DND-41 (cell line): ENCODE measurements around the gene GALNTL6.

ENCODE experiments used
- ATAC-seq: fragments of 200-7000 bp; cut with Tn5 transposase; 3 replicates; pipeline ENCODE4 v1.9.1; 2021; ENCODE audit warnings: low read depth; ENCODE audit not compliant: insufficient read depth
- DNase-seq: peaks from one replicate; pipeline ENCODE4 v3.0.0-alpha.2; 2020
- H2AFZ ChIP-seq: 2 replicates; pipeline ENCODE4 v1.6.0; 2012; ENCODE audit warnings: low read depth, low read length
- H3K27ac ChIP-seq: 2 replicates; pipeline ENCODE4 v1.5.1; 2012; ENCODE audit warnings: low read length, inconsistent platforms
- H3K27me3 ChIP-seq: fragments of 200-600 bp; sonication (generic); 2 replicates; pipeline ENCODE4 v1.6.0; 2012; ENCODE audit warnings: low read length, mild to moderate bottlenecking, inconsistent platforms; ENCODE audit not compliant: insufficient read depth, poor library complexity
- H3K36me3 ChIP-seq: 2 replicates; pipeline ENCODE4 v1.5.1; 2012; ENCODE audit warnings: low read length, inconsistent platforms; ENCODE audit not compliant: insufficient read depth
- H3K4me1 ChIP-seq: 2 replicates; pipeline ENCODE4 v1.5.1; 2012; ENCODE audit warnings: mild to moderate bottlenecking, low read length; ENCODE audit not compliant: insufficient read depth
- H3K4me2 ChIP-seq: 2 replicates; pipeline ENCODE4 v1.6.0; 2012; ENCODE audit warnings: mild to moderate bottlenecking, moderate library complexity, low read length, inconsistent platforms; ENCODE audit not compliant: insufficient read depth
- H3K4me3 ChIP-seq, 2 experiments: fragments of 200-600 bp in 1 of 2; shearing (Covaris generic) in 1 of 2; 2 replicates each; pipeline ENCODE4 v1.5.1; 2012 to 2016; ENCODE audit warnings: inconsistent platforms in 2 of 2, low read length in 2 of 2, mild to moderate bottlenecking in 2 of 2, low read depth in 1 of 2, moderate library complexity in 1 of 2
- H3K79me2 ChIP-seq: 2 replicates; pipeline ENCODE4 v1.6.0; 2012; ENCODE audit warnings: low read length, inconsistent platforms; ENCODE audit not compliant: insufficient read depth
- H3K9ac ChIP-seq: 2 replicates; pipeline ENCODE4 v1.6.0; 2012; ENCODE audit warnings: low read depth, mild to moderate bottlenecking, inconsistent platforms, low read length, moderate library complexity
- H3K9me3 ChIP-seq: 2 replicates; pipeline ENCODE4 v1.5.1; 2012; ENCODE audit warnings: low read length, moderate library complexity, mild to moderate bottlenecking, inconsistent platforms; ENCODE audit not compliant: insufficient read depth, severe bottlenecking
- H4K20me1 ChIP-seq: 2 replicates; pipeline ENCODE4 v1.6.0; 2012; ENCODE audit warnings: low read length; ENCODE audit not compliant: insufficient read depth
- EZH2 ChIP-seq: IDR thresholded peaks from 3 replicates; pipeline ENCODE4 v1.6.1; 2012; ENCODE audit warnings: borderline replicate concordance, low read depth, mild to moderate bottlenecking, moderate library complexity, low read length, inconsistent platforms; ENCODE audit not compliant: severe bottlenecking
- TF ChIP-seq, protein P1 (sequence below): IDR thresholded peaks from 2 replicates; pipeline ENCODE4 v1.5.1; 2012; ENCODE audit warnings: borderline replicate concordance, low read length, moderate library complexity, mild to moderate bottlenecking; ENCODE audit not compliant: poor library complexity, severe bottlenecking; ENCODE audit errors: extremely low read depth

Gene GALNTL6

DNA sequence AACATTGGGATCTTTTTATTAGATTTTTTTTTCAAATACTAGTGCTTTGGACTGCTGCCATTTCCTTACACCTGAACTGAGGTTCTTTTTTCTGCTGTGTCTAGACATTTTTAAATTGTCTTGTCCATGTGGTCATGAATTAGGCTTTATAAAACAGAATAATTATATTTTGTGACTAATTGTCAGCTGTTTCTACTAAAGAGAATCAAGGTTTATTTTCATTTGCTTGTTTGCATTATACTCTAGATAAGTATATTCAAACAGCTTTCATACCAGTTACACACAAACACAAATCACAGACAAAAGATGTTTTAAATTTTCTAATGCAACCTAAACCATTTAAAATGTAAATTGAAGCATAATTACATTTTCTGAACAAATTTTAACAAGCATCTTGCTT is 194.7 kb downstream of the GALNTL6 start:
- Histone ChIP-seq H3K27me3 (no peaks in the 10 kb centered on the region), H3K4me2 (no peak overlapping the region), H2AFZ (no peak overlapping the region), H3K79me2 (no peaks in the 10 kb centered on the region), H4K20me1 (no peaks in the 10 kb centered on the region), H3K27ac (no peak overlapping the region), H3K4me1 (peaks cover 6% of the 10 kb centered on the region; the same call in 1 of the 2 replicates), H3K4me3 (no peak overlapping the region), H3K9ac (no peak overlapping the region), H3K9me3 (no peaks in the 10 kb centered on the region), H3K36me3 (no peaks in the 10 kb centered on the region)
- no peak for DNase-seq
- ATAC-seq: no peak
- no peak for TF ChIP-seq EZH2
- TF ChIP-seq, protein P1, sequence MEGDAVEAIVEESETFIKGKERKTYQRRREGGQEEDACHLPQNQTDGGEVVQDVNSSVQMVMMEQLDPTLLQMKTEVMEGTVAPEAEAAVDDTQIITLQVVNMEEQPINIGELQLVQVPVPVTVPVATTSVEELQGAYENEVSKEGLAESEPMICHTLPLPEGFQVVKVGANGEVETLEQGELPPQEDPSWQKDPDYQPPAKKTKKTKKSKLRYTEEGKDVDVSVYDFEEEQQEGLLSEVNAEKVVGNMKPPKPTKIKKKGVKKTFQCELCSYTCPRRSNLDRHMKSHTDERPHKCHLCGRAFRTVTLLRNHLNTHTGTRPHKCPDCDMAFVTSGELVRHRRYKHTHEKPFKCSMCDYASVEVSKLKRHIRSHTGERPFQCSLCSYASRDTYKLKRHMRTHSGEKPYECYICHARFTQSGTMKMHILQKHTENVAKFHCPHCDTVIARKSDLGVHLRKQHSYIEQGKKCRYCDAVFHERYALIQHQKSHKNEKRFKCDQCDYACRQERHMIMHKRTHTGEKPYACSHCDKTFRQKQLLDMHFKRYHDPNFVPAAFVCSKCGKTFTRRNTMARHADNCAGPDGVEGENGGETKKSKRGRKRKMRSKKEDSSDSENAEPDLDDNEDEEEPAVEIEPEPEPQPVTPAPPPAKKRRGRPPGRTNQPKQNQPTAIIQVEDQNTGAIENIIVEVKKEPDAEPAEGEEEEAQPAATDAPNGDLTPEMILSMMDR: no peak

DNA sequence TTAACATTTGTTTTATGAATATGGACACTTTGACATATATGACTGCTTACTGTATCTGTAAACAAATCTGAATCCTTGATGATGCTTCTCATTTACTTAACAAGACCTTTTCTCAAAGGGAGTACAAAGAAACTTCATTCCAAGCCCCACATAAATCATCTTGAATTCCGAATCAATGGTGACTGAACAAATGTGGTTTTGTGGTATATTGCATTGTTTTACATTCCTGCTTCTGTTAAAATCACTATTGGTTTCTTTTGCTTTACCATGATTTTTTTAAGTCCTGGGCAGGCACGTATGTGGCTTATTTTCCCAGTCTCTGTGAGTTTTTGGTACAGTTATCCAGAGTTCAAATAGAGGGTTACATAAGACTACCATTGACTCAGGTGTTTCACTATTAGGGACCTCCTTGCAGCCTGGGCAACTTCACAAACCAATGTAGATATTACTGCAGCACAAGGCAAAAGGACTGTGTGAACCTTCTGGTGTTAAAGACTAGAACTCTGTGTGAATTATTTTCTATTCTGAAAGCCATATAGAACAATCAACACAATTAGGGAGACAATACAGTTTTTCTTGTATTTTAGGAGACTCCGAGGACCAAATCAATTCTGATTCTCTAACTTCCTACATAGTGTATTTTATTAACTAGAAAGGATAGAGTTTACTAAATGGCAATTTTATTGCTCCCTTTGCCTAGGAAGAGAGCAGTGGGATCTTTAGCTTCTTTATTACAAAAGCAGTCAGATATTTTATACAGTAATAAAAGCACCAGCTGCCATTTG is 196.4 kb downstream of the GALNTL6 start:
- no peaks in the 10 kb centered on the region for H3K27me3 ChIP-seq

DNA sequence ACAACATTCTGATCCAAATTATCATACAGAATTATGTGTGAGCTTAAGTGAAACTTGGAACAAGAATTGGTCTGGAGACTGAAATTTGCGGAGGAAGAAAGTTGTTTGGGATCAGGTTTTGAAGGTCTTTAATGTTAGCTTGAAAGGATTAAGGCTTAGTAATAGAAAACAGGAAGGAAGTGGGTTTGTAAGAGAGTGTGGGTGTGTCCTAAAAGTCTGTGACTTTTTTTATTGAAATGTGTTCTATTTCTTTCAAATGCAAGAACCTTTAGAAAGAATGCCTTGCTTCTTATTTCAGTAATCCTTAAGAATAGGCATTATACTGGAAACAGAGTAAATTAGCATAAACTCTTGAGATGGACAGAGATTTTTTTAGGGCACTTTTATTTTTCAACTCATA is 198.0 kb downstream of the GALNTL6 start:
- no peaks in the 10 kb centered on the region for H3K79me2 ChIP-seq
- H3K36me3 ChIP-seq: no peaks in the 10 kb centered on the region
- peaks cover 6% of the 10 kb centered on the region; the same call in 1 of the 2 replicates for H3K4me1 ChIP-seq
- no peaks in the 10 kb centered on the region for H4K20me1 ChIP-seq
- no peak overlapping the region for H3K27ac ChIP-seq
- no peak overlapping the region for H3K4me2 ChIP-seq
- DNase-seq: no peak
- no peaks in the 10 kb centered on the region for H3K27me3 ChIP-seq
- no peak for TF ChIP-seq EZH2
- TF ChIP-seq, protein P1: no peak
- H2AFZ ChIP-seq: no peak overlapping the region
- H3K9ac ChIP-seq: no peak overlapping the region
- peak; percentile 69 for ATAC-seq
- H3K9me3 ChIP-seq: no peaks in the 10 kb centered on the region
- no peak overlapping the region for H3K4me3 ChIP-seq

More for the DNA sequence above, 196.4 kb downstream of the GALNTL6 start:
- Histone ChIP-seq H3K4me3 (no peak overlapping the region), H2AFZ (no peak overlapping the region), H4K20me1 (no peaks in the 10 kb centered on the region), H3K4me2 (no peak overlapping the region), H3K9me3 (no peaks in the 10 kb centered on the region), H3K4me1 (peaks cover 6% of the 10 kb centered on the region; the same call in 1 of the 2 replicates), H3K9ac (no peak overlapping the region), H3K36me3 (no peaks in the 10 kb centered on the region), H3K79me2 (no peaks in the 10 kb centered on the region), H3K27ac (no peak overlapping the region)
- ATAC-seq (no peak), DNase-seq (no peak)
- TF ChIP-seq, protein P1: no peak

DNA sequence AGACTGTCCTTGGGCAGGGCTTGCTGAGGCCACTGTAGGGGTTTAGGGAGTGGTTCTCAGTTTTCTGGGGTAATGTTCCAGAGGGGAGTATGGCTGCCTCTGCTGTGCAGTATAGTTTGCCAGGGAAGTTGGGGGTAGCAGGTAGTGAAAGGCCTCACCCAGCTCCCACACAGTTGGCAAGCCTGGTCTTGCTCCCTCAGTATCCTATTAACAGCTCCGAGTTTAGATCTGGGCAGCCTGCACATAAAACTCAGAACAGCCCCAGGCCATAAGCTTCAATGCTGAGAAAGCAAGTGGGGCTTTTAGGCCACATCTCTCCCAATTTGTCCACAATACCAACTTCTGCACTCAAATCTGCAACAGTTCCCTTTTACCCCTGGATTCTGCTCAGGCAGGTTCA is 205.2 kb downstream of the GALNTL6 start:
- Histone ChIP-seq H3K79me2 (no peaks in the 10 kb centered on the region), H3K9me3 (no peaks in the 10 kb centered on the region), H3K4me1 (no peaks in the 10 kb centered on the region), H2AFZ (no peak overlapping the region), H3K4me2 (no peak overlapping the region), H3K4me3 (no peak overlapping the region), H3K36me3 (no peaks in the 10 kb centered on the region), H4K20me1 (no peaks in the 10 kb centered on the region), H3K9ac (no peak overlapping the region), H3K27me3 (no peaks in the 10 kb centered on the region), H3K27ac (no peak overlapping the region)
- DNase-seq: no peak
- TF ChIP-seq EZH2: no peak
- TF ChIP-seq, protein P1: no peak
- ATAC-seq: no peak
